HepG2 (cell line): Measurements from ENCODE around the gene TK1. TPM values are rescaled to one million over a fixed set of nuclear protein-coding genes. Genes with fewer than 3 reads are reported as not detected.
A peak's percentile ranks its signal among the peaks of the same experiment; 100 is the strongest.

Source experiments
- AHDC1 ChIP-seq: sonication (generic); formaldehyde crosslinking; IDR thresholded peaks from 2 replicates; pipeline ENCODE4 v1.5.1; 2020; ENCODE audit warnings: mild to moderate bottlenecking, missing genetic modification reagents, borderline replicate concordance
- ATF7-NPFF ChIP-seq: sonication (generic); formaldehyde crosslinking; IDR thresholded peaks from 2 replicates; pipeline ENCODE4 v1.8.1; 2023; ENCODE audit warnings: mild to moderate bottlenecking, low read depth, missing genetic modification reagents, moderate library complexity
- FUBP1 ChIP-seq: sonication (generic); formaldehyde crosslinking; IDR thresholded peaks from 2 replicates; pipeline ENCODE4 v1.5.1; 2020; ENCODE audit warnings: missing genetic modification reagents, mild to moderate bottlenecking, borderline replicate concordance
- NFE2 ChIP-seq: sonication (generic); formaldehyde crosslinking; IDR thresholded peaks from 2 replicates; pipeline ENCODE4 v1.4.0; 2020; ENCODE audit warnings: missing genetic modification reagents
- RFX1 ChIP-seq: fragments of 450-650 bp; IDR thresholded peaks from 2 replicates; pipeline ENCODE4 v1.6.1; 2017
- TRIM24 ChIP-seq: sonication (generic); formaldehyde crosslinking; IDR thresholded peaks from 2 replicates; pipeline ENCODE4 v1.8.0; 2022; ENCODE audit warnings: mild to moderate bottlenecking, missing genetic modification reagents
- ZBTB37 ChIP-seq: sonication (generic); formaldehyde crosslinking; IDR thresholded peaks from 2 replicates; pipeline ENCODE4 v1.4.0; 2020; ENCODE audit warnings: mild to moderate bottlenecking, missing genetic modification reagents
- ZBTB4 ChIP-seq: sonication (generic); formaldehyde crosslinking; IDR thresholded peaks from 2 replicates; pipeline ENCODE4 v1.4.0; 2020; ENCODE audit warnings: missing genetic modification reagents, mild to moderate bottlenecking, borderline replicate concordance
- ZNF512B ChIP-seq: sonication (generic); formaldehyde crosslinking; IDR thresholded peaks from 2 replicates; pipeline ENCODE4 v1.5.1; 2020; ENCODE audit warnings: missing genetic modification reagents, mild to moderate bottlenecking, borderline replicate concordance
- ZNF619 ChIP-seq: sonication (generic); formaldehyde crosslinking; IDR thresholded peaks from 2 replicates; pipeline ENCODE4 v1.4.0; 2020; ENCODE audit warnings: mild to moderate bottlenecking, missing genetic modification reagents
- ZNF777 ChIP-seq: sonication (generic); formaldehyde crosslinking; IDR thresholded peaks from 2 replicates; pipeline ENCODE4 v1.4.0; 2020; ENCODE audit warnings: missing genetic modification reagents
- polyA plus RNA-seq, 8 experiments: library from polyadenylated mRNA; depleted of rRNA in 3 of 8; stranded (reverse) in 7 of 8; unstranded in 1 of 8; fragments of >200 nt; fragmentation: Illumina TruSeq in 4 of 8; extraction: Trizol in 4 of 8; gene quantifications; 2 replicates each; pipeline versions ENCODE4 v1.2.1 to v1.2.3, GENCODE V29; 2011 to 2016; ENCODE audit warnings: low read depth in 4 of 8, missing spikeins in 1 of 8, mixed read lengths in 1 of 8; ENCODE audit not compliant: insufficient read depth in 1 of 8
- total RNA-seq, 5 experiments: library from RNA; depleted of rRNA; stranded (reverse); fragments of >200 nt; fragmentation: Illumina TruSeq; extraction: Trizol; gene quantifications; 2 replicates each; pipeline ENCODE4 v1.2.3, GENCODE V29; 2016; ENCODE audit warnings: low read depth in 1 of 5

TK1 gene
- total and polyA plus RNA-seq, 2 of the 13 experiments (the other 11 are each of a cell fraction or from before 2014, with no cell fraction given) = 45.0 to 96.0 TPM

GRCh38 chr17:78133971-78134898 lies 52.6 kb downstream of the TK1 start (continued):
- TF ChIP-seq ZBTB4 (CRISPR knock-in tag) (peak; percentile 37; the same call in 1 of the 2 replicates), ZBTB37 (no peak), AHDC1 (no peak), FUBP1 (CRISPR knock-in tag) (no peak), ATF7-NPFF (CRISPR knock-in tag) (peak; percentile 67; the same call in 1 of the 2 replicates), RFX1 (no peak; the same call in 1 of the 2 replicates), ZNF619 (CRISPR knock-in tag) (peak; percentile 22; the same call in 1 of the 2 replicates), ZNF777 (CRISPR knock-in tag) (no peak), NFE2 (no peak), ZNF512B (CRISPR knock-in tag) (0 out of 2 replicates have a peak, but pooled peaks have one; percentile 29), TRIM24 (CRISPR knock-in tag) (no peak)
